PC-9 (cell line): ENCODE results near the gene KLF7.

Experiments
- EZH2 ChIP-seq: fragments of 200-600 bp; sonication (generic); IDR thresholded peaks from 2 replicates; pipeline ENCODE4 v1.8.0; 2017; ENCODE audit warnings: antibody characterized with exemption, low read depth
- TF ChIP-seq, protein P1 (sequence below): fragments of 200-600 bp; sonication (generic); conservative IDR thresholded peaks from 2 replicates; pipeline ENCODE4 v1.6.1; 2017; ENCODE audit warnings: mixed run types, antibody characterized with exemption, mild to moderate bottlenecking, moderate library complexity

DNA sequence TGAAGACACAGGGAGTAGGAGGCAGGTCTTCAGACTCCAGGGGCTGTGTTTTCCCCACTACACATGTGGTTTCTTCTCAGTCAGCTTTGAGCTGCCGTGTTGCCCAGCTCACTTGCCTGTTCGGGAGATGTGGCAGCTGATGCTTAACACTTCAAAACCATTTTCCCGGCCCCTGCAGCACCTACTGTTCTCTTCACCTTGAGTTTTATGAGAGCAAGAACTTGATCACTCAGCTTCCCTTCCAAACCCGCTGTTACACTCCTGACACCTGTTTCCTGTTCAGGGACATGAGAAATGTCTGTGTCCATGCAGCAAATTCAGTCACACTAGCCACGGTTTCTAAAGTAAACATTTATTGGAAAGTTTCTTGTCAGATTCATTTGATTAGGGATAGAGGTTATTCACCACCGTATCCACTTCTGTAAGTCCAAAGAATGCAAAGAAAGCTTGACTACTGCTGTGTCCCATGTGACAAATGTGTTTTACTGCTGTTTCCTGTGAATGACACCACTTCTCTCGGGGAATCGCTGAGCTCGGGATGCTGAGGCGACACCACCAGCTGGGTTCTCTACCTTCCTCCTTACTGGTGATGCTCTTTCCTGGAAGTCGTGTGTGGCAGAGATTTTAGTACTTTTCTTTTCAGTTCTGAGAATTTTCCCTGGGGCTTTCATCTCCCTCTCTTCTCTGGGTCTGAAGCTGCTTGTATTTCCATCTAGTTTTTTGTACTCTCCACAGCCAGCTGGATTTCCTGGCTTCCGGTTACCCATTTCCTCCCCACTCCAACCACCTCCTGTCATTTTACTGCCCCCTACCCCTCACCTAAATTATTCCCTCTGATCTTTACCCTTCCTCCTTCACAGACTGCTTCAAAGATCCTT is 91.7 kb downstream of the KLF7 start:
- TF ChIP-seq, protein P1, sequence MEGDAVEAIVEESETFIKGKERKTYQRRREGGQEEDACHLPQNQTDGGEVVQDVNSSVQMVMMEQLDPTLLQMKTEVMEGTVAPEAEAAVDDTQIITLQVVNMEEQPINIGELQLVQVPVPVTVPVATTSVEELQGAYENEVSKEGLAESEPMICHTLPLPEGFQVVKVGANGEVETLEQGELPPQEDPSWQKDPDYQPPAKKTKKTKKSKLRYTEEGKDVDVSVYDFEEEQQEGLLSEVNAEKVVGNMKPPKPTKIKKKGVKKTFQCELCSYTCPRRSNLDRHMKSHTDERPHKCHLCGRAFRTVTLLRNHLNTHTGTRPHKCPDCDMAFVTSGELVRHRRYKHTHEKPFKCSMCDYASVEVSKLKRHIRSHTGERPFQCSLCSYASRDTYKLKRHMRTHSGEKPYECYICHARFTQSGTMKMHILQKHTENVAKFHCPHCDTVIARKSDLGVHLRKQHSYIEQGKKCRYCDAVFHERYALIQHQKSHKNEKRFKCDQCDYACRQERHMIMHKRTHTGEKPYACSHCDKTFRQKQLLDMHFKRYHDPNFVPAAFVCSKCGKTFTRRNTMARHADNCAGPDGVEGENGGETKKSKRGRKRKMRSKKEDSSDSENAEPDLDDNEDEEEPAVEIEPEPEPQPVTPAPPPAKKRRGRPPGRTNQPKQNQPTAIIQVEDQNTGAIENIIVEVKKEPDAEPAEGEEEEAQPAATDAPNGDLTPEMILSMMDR: no peak
- no peak for TF ChIP-seq EZH2
